GM18508 (cell line): ENCODE results near the gene LDB2.

Experiments used
- ATAC-seq: cut with Tn5 transposase; IDR thresholded peaks from one replicate; pipeline ENCODE4 v1.9.1; 2021; ENCODE audit warnings: moderate number of reproducible peaks; ENCODE audit not compliant: insufficient read depth, unreplicated experiment

The LDB2 gene

DNA sequence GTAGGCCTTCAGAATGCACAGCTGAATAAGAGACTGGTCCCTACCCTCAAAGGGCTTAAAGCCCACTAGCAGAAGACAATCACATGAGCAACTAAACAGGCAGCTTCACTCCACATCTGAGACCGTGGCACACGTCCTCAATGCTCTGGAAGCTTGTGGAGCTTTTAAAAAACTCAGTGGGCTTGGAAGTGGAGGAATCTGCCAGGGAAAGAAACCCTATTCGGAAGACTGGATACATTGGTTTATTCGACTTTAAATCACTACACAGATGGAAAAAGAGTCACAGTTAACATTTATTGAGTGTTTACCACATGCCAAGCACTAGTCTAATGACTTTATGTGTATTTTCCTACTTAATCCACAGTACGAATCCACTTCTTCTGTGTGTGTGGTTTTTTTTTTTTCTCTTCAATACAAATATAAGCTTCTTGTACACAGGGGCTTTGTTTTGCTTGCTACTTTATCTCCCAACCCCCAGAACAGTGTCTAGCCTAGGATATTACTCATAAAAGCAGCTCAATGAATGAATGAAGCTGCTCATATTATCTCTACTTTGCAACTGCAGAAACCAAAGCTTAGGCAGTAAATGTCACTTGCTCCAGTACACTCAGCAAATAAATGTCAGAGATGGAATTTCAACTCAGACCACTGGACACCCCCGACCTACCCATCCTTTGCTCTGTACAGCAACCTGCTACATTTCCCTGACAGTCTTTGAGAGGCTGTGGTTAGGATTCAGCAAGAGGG is 137.7 kb downstream of the LDB2 start:
- ATAC-seq: no peak

DNA sequence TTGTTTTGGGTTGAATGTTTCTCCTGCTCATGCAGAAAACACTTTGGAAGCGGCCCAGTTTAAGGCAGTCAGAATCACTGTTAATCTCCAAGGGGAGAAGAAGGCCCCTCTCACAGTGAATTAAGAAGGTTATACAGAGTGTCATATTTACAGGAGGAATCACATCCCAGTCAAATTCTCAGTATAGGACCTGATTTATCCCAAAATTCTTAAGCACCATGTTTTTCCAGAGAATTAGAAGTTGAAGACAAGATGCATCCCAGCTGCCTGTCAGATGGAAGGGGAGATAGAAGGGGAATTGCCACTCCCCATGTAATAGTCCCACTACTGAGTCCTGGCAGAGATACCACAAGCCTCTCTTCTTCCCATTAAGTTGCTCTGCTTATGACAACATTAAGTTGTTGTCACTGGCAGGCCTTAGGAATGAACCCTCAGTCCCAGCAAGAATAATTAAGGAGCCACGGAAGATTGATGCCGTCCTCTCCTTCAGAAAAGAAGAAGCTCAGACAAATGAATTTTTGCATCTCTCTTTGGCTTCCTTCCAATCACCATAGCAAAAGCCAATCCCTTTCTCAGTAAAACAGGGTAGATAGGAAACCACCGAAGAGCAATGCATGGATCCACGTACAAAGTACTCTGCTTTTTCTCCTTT is 138.4 kb downstream of the LDB2 start:
- no peak for ATAC-seq

DNA sequence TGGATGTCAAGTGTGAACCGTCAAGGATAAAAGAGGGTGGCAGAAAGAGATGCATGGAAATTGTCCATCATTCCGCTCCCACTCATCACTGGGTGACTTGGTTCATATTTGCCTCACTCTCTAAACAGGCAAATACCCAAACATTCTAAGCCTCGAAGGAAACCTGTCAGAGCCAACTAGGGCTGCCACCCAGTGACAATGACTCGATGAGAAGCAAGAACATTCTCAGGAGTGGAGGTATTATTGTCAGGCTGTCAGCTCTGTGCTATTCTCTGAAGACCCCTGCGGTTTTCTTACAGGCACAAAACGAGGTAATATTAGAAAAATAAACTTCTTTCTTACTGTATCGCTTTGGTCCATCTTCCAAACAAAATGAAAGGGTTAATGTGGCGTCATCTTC is 139.6 kb downstream of the LDB2 start:
- ATAC-seq: no peak

DNA sequence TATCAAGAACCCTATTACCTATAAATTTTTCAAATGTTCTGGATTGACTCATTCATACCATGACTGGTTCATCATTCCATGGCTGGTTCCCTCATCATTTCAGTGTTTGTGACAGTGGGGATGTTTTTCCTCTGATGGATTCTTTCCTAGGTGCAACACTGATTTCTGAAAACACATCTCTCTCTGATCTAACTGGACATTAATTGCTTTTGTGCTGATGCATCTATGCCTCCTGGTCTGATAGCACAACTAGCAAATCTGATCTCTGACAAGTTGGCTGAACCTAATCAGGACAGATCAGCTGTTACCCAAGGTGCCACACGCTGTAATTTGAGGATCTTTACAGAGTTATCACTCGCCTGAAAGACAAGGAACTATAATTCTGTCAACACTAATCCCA is 140.2 kb downstream of the LDB2 start:
- ATAC-seq: no peak

DNA sequence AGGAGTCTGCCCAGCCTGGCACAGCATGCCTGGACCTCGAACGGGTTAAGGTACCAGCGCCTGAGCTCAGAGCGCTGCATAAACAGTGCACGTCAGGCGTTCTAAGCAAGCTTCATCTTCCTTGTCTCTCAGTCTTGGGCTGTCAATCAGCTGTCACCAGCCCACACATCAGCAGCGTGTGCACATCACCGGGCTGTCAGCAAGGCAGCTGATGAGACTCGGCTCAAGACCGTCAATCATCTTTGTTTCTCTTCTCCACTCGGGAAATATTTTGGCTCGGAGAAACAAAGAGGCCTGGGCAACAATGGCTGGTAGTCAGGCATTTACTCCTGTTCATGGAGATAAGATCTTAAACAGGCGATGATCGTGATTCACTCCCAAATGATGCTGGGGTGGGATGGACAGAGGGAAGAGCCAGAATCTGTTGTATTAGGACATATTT is 141.3 kb downstream of the LDB2 start:
- ATAC-seq: no peak

DNA sequence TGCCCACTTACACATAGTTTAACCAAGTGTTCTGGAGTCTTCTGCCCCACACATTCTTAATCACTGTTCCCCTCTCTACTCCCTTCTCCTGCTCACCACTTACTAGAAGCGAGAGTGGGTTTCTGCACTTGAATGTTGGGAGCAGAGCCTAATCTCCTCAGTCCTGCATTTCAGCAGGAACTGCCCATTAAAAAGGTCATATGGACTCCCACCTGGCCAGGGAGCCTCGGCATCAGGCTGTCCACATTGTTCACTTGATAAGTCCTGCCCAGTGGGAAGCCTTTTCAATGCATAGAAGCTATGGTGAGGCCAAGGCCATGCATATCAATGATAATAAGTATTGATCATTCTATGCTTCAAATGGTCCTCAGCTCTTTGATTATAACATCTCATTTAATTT is 144.3 kb downstream of the LDB2 start:
- ATAC-seq: no peak

DNA sequence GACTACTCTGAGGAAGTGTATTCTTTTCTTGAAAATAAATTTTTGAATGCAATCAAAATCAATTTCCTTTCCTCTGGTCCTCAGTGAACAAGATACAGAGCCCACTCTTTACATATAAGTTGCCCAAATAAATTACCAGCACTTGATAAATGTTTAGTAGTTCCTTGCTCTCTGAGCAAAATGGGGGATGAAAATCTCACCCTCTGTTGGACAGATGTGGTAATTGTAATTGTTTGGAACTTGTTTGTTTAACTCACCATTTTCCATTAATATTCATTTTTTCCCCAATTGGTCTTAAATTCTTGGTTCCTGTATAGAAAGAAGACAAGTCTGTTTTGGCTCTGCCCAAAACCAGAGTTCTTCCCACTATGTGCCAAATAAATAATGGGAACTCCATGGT is 146.3 kb downstream of the LDB2 start:
- no peak for ATAC-seq

DNA sequence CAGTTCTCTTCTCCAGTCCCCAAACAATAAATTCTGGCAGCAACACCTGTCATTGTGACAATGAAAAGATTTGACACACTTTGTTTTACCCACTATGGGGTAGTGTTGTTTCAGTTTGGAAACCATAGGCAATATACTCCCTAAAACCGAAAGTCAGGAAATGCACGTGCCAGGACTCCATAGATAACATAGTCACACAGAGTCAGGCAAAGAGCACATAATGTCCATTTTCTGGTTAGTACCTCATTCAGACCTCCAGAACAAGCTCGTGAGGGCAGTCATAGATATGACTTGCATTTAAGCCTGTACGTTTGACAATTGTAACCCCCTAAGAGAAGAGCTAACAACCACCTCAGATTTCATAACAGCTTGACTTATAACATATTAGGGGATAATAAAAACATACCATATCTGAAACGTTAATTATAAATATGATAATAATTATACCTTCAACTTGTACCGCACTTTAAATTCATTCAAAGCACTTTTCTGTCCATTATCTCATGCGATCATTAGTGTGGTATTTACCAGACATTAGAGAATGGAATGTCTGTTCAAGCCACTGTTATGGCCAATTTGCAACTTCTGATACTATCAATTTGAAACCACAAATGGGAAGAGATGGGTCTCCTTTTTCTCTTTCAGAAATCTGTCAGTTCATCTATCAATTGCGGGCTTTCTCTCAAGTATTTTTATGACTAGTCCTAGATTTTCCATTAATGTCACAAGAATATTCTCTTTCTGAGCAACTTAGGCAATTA is 147.4 kb downstream of the LDB2 start:
- ATAC-seq: no peak

DNA sequence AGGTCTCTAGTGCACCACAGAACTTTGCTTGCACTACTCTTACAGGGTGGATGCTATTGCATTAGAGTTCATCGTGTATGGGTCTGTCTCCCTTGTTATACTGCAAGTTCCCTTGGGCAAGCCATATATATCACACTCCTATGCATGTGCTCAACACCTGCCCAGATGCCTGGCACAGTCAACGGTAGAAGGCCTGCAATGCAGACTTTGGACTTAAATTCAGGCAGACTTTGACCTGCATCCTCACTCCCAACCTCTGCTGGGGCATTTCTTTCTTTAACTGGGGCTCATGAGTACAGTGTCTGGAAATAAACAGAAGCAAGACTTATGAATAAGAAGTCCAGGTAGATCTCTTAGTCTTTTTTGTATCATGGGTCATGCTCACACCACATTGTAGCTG is 148.2 kb downstream of the LDB2 start:
- ATAC-seq: no peak

DNA sequence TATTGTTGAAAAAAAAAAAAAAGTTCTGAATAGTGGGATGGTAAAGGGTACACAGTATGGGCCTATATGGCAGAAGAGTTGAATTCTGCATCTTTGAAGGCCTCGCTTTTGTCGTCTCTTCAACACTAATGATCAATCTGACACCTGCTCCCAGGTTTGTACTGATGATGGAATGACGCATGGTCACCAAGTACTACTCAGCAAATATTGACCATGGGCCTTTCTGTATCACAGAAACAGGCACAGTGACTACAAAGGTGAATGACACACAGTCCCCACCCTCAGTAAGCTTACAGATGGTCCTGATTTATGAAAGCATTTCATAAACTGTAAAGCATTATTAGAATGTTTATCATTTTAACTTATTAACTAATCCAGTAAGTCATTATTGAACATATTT is 152.6 kb downstream of the LDB2 start:
- no peak for ATAC-seq

DNA sequence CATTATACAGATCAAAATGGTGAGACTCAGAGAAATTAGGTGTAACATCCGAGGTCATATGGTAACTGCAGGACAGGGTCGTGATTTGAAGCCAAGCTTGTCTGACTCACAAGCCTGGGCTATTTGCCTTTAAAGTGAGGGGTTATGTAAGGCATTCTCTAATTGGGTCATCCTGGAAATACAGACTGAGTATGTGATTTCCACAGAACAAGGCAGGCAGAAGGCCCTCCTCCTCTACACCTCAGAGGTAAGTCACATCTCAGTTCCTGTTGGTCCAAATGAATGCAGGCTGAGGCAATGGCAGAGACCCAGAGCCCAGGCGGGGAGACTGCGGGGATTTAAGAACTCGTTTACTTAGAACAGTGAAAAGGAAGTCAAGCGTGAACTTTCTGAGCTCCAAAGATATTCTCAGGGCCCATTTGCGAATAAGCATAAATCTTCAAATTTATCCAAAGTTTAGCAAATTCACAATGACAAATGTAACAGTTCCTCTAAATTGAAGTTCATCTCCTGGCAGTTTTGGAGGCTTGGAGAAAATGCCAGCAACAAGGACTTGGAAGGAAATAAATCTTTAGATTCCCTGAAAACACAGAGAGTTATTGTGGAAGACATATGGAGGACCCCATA is 153.3 kb downstream of the LDB2 start:
- no peak for ATAC-seq

DNA sequence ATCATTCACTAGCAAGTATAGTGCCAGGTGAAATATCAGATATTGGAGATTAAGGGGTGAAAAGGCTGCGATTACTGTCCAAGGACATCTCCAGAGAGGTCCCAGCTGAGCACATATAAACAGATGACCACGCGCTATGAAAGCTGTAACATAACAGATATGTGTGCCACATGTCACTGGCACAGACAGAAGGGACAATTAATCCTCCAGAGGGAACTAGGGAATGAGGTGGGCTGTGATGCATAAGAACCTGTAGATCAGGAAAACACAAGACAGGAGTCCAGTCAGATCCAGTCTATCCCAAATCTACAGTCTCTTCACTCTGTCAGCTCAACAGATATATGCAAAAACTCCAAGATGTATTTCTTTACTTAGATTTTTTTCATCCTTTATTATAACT is 157.2 kb downstream of the LDB2 start:
- ATAC-seq: no peak

DNA sequence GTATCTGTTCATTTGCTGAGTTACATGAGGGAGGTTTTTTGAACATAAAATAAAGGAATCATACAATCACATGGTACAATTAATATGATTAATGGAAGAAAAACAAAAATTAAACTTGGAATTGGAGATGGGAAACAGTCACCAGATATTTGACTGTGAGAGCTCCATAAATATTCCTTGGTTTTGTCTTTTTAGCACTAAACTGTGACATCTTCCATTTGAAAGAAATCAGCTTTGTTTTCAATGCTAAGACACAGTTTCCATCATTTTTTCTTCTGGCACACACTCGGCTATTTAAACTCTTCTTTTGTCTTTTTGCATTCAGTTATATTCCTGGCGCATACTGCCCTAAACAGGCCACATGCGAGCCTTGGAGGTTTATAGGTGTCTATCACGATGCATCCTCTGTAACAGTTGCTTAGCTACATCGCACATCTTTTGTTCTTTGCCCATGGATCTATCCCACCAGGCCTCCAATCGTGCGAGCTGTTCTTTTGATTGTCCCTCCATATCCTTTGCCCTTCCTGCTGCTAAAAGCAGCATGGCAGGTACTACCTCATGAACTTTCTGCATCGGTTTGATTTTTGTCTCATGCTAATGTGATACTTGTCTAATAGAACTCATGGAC is 158.3 kb downstream of the LDB2 start:
- no peak for ATAC-seq

DNA sequence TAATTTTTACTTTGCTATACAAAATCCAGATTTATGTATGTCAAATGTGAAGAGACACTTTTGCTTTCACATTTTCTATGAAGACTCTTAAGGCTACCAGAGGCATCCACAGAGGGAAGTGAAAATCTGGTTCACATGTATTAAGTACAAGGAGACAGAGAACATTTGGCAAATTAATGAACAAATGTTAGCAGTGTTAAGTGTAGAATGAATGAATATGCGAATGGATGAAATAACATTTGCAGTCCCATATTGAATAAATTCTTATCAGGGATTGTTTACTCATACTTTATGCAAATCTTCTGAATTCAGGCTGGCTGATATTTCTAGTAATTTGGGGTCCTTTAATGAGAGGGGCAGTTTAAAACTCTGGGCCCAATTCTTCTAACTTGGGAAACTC is 159.9 kb downstream of the LDB2 start:
- ATAC-seq: no peak

DNA sequence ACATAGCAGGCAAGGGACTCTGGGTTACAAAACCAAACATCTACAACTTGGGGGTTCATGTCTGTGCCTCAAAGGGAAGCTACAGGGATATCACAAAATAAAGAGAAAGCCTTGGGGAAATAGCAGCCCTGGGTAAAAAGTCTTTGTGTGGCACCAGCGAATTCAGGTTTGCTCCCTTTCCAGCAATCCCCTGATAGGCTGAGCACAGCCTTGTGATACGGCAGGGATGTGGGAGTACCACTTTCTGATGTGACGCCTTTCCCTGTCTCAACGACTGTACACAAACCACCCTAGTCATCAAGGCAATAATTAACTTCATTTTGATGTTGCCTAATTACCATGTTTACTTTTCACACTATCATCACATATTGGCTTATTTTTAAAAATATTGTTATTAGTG is 164.9 kb downstream of the LDB2 start:
- ATAC-seq: no peak

DNA sequence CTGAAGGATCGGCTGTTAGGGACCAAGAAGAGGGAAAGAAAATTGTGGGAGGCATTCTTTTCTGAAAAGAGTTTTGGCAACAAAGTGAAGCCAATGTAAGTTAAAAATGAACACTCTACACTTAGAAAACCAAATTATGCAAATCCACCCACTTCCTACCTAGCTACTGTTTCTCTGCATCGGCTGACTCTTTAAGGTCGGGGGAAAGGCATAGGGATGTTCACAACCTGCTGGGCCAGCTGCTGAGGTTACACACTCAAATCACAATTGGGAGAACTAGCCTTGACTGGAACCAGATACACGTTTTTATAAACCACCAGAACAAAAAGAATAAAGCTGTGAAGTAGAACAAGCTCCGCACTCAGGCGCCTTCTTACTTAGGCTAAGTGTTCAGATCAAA is 165.7 kb downstream of the LDB2 start:
- no peak for ATAC-seq

DNA sequence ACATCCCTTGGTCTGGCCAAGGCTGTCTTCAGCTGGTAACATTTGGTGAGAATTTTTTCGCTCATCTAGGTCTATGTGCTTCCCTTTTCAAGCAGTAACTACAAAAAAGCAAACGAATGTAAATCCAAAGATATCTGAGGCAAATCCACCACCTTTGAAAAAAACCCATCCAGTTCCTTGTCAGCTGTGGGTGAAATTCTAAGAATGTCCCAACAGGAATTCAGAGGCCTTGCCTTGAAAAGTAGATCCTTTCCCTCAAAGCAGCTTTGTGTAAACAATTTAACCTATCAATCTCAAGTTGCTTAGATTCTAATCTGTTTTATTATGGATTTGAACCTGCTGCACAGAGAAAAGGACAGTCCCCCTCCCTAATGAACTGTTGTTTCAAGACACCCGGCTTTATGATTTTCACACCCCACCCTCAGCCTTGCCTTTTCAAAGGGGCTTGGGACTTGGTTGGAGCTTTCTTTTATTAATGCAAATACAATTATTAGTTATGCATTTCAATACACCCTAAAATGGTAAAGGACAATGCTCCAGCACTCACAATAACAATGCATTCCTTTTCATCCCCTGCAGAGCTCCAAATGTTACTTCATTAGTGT is 166.6 kb downstream of the LDB2 start:
- ATAC-seq: no peak

DNA sequence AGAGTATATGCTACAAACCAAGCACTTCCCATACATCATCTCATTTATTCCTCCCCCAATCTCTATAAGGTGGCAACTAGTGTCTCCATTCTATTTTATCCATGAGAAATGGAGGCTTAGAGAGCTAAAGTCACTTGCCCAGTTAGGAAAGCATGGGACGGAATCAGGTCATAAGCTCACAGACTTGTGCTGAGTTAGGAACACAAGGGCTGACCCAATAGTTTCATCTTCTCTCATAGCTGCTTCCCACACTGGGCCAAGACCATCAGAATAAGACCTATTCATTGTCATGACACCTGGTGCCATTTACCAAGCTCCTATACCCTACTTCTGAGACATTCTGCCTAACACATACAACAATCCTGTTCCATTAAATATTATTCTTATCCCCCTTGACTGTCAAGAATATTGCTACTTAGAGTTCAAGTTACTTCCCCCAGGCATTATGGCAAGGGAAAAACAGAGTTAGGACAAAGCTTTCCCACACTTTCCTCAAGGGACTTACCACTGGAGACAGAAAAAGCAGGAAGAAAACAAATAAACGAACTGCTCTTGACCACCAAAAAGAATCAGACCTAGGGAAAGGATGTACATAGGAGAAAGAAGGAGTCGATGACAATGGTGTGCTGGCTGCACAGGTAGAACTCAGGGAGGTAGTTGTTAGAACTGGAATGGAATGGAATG is 167.8 kb downstream of the LDB2 start:
- ATAC-seq: no peak

DNA sequence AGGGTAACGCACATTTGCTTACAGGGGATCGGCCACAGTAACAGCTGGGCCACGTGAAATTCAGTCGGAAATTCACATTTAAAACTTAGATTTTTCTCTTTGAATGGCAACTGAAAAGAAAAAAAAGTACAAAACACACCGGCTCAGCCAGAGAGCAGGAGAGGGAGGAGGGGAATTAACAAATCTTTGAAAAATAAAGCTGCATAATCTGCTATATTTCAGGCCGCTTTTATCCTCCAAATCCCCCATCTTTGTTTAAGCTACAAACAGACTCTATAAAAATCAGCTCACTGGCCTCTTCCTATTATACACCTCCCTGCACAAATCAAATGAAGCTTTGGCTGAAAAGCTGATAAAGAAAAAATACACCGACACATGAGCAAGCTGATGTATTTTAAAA is 169.1 kb downstream of the LDB2 start:
- ATAC-seq: no peak

DNA sequence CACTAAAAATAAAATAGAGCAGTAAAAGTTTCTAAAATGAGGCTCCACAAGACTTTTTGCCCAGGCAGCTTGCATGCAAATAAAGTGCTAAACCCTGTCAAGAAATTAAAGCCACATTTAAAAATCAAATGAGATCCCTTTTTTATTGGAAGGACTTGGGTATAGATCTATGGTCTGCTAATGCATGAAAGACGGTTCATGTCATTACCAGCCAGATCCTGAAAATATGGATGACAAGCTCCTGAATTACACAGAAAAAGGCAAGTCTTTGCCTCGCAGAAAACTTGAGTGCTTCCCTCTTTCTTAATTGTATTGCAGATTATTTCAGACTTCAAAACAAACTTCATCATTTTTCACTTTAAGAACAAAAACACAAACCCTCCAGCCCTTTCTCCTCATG is 169.6 kb downstream of the LDB2 start:
- ATAC-seq: no peak
